Measurements from ENCODE around the gene TSPAN17.

Gene TSPAN17

GRCh38 chr5:176611435-176611834 is 35.8 kb upstream of the TSPAN17 start:
- H3K36me3 ChIP-seq (ENCODE audit: control insufficient read depth, insufficient read depth, low read length, severe bottlenecking): no peaks in the 10 kb centered on the region
- no peaks in the 10 kb centered on the region for H3K27me3 ChIP-seq (replicated peaks; ENCODE audit: control insufficient read depth, insufficient read depth, low read length)
- H3K4me3 ChIP-seq (ENCODE audit: low read length): no peak overlapping the region
- peaks cover 21% of the 10 kb centered on the region for H3K4me1 ChIP-seq (ENCODE audit: control insufficient read depth, insufficient read depth, low read length)
- H3K9ac ChIP-seq (ENCODE audit: low read length): no peak overlapping the region
- DNase-seq (ENCODE audit: low read depth): peak; percentile 91
- no peaks in the 10 kb centered on the region for H3K9me3 ChIP-seq (ENCODE audit: control insufficient read depth, low read length)

GRCh38 chr5:176612008-176612407 is 35.3 kb upstream of the TSPAN17 start:
- H3K9me3 ChIP-seq (ENCODE audit: control insufficient read depth, low read length): no peaks in the 10 kb centered on the region
- H3K36me3 ChIP-seq (ENCODE audit: control insufficient read depth, insufficient read depth, low read length, severe bottlenecking): no peaks in the 10 kb centered on the region
- no peak overlapping the region for H3K9ac ChIP-seq (ENCODE audit: low read length)
- no peak for DNase-seq (ENCODE audit: low read depth)
- H3K4me1 ChIP-seq (ENCODE audit: control insufficient read depth, insufficient read depth, low read length): peaks cover 21% of the 10 kb centered on the region
- no peaks in the 10 kb centered on the region for H3K27me3 ChIP-seq (replicated peaks; ENCODE audit: control insufficient read depth, insufficient read depth, low read length)
- H3K4me3 ChIP-seq (ENCODE audit: low read length): no peak overlapping the region

- Histone ChIP-seq H3K27me3 (replicated peaks; ENCODE audit: control insufficient read depth, insufficient read depth, low read length) (peaks cover 2% of the 10 kb centered on the region), H3K9ac (ENCODE audit: low read length) (no peak overlapping the region), H3K4me1 (ENCODE audit: control insufficient read depth, insufficient read depth, low read length) (peaks cover 21% of the 10 kb centered on the region), H3K36me3 (ENCODE audit: control insufficient read depth, insufficient read depth, low read length, severe bottlenecking) (no peaks in the 10 kb centered on the region), H3K4me3 (ENCODE audit: low read length) (no peak overlapping the region), H3K9me3 (ENCODE audit: control insufficient read depth, low read length) (no peaks in the 10 kb centered on the region)
- DNase-seq (ENCODE audit: low read depth): no peak
Observed at GRCh38 chr5:176612855-176613254, 34.4 kb upstream of the TSPAN17 start.

GRCh38 chr5:176614805-176615478 is 32.3 kb upstream of the TSPAN17 start:
- DNase-seq (ENCODE audit: low read depth): peak; percentile 70

GRCh38 chr5:176616511-176616910 is 30.8 kb upstream of the TSPAN17 start:
- peaks cover 28% of the 10 kb centered on the region for H3K27me3 ChIP-seq (replicated peaks; ENCODE audit: control insufficient read depth, insufficient read depth, low read length)
- no peaks in the 10 kb centered on the region for H3K36me3 ChIP-seq (ENCODE audit: control insufficient read depth, insufficient read depth, low read length, severe bottlenecking)
- DNase-seq (ENCODE audit: low read depth): no peak
- H3K9ac ChIP-seq (ENCODE audit: low read length): no peak overlapping the region
- no peak overlapping the region for H3K4me3 ChIP-seq (ENCODE audit: low read length)
- H3K9me3 ChIP-seq (ENCODE audit: control insufficient read depth, low read length): no peaks in the 10 kb centered on the region
- peaks cover 20% of the 10 kb centered on the region for H3K4me1 ChIP-seq (ENCODE audit: control insufficient read depth, insufficient read depth, low read length)

More at GRCh38 chr5:176614805-176615478, 32.3 kb upstream of the TSPAN17 start:
- Histone ChIP-seq H3K4me1 (ENCODE audit: control insufficient read depth, insufficient read depth, low read length) (peaks cover 21% of the 10 kb centered on the region), H3K9ac (ENCODE audit: low read length) (no peak overlapping the region), H3K9me3 (ENCODE audit: control insufficient read depth, low read length) (no peaks in the 10 kb centered on the region), H3K27me3 (replicated peaks; ENCODE audit: control insufficient read depth, insufficient read depth, low read length) (peaks cover 19% of the 10 kb centered on the region), H3K4me3 (ENCODE audit: low read length) (no peak overlapping the region), H3K36me3 (ENCODE audit: control insufficient read depth, insufficient read depth, low read length, severe bottlenecking) (no peaks in the 10 kb centered on the region)

- peaks cover 30% of the 10 kb centered on the region for H3K27me3 ChIP-seq (replicated peaks; ENCODE audit: control insufficient read depth, insufficient read depth, low read length)
- no peak for DNase-seq (ENCODE audit: low read depth)
- no peak overlapping the region for H3K9ac ChIP-seq (ENCODE audit: low read length)
- H3K4me3 ChIP-seq (ENCODE audit: low read length): no peak overlapping the region
- H3K9me3 ChIP-seq (ENCODE audit: control insufficient read depth, low read length): no peaks in the 10 kb centered on the region
- no peaks in the 10 kb centered on the region for H3K36me3 ChIP-seq (ENCODE audit: control insufficient read depth, insufficient read depth, low read length, severe bottlenecking)
- H3K4me1 ChIP-seq (ENCODE audit: control insufficient read depth, insufficient read depth, low read length): peaks cover 15% of the 10 kb centered on the region
Observed at GRCh38 chr5:176618783-176619182, 28.5 kb upstream of the TSPAN17 start.

- DNase-seq (ENCODE audit: low read depth): peak; percentile 78
- Histone ChIP-seq H3K4me1 (ENCODE audit: control insufficient read depth, insufficient read depth, low read length) (peaks cover 11% of the 10 kb centered on the region), H3K9me3 (ENCODE audit: control insufficient read depth, low read length) (no peaks in the 10 kb centered on the region), H3K9ac (ENCODE audit: low read length) (no peak overlapping the region), H3K4me3 (ENCODE audit: low read length) (no peak overlapping the region), H3K36me3 (ENCODE audit: control insufficient read depth, insufficient read depth, low read length, severe bottlenecking) (no peaks in the 10 kb centered on the region), H3K27me3 (replicated peaks; ENCODE audit: control insufficient read depth, insufficient read depth, low read length) (peaks cover 33% of the 10 kb centered on the region)
Observed at GRCh38 chr5:176619203-176619568, 28.1 kb upstream of the TSPAN17 start.

GRCh38 chr5:176619569-176620332 is 27.5 kb upstream of the TSPAN17 start:
- Histone ChIP-seq H3K9ac (ENCODE audit: low read length) (no peak overlapping the region), H3K9me3 (ENCODE audit: control insufficient read depth, low read length) (no peaks in the 10 kb centered on the region), H3K4me3 (ENCODE audit: low read length) (no peak overlapping the region), H3K27me3 (replicated peaks; ENCODE audit: control insufficient read depth, insufficient read depth, low read length) (peaks cover 34% of the 10 kb centered on the region), H3K4me1 (ENCODE audit: control insufficient read depth, insufficient read depth, low read length) (peaks cover 7% of the 10 kb centered on the region), H3K36me3 (ENCODE audit: control insufficient read depth, insufficient read depth, low read length, severe bottlenecking) (no peaks in the 10 kb centered on the region)
- no peak for DNase-seq (ENCODE audit: low read depth)

- Histone ChIP-seq H3K27me3 (replicated peaks; ENCODE audit: control insufficient read depth, insufficient read depth, low read length) (peaks cover 39% of the 10 kb centered on the region), H3K9ac (ENCODE audit: low read length) (no peak overlapping the region), H3K36me3 (ENCODE audit: control insufficient read depth, insufficient read depth, low read length, severe bottlenecking) (no peaks in the 10 kb centered on the region), H3K9me3 (ENCODE audit: control insufficient read depth, low read length) (no peaks in the 10 kb centered on the region), H3K4me3 (ENCODE audit: low read length) (peak overlapping the region; percentile 32), H3K4me1 (ENCODE audit: control insufficient read depth, insufficient read depth, low read length) (peaks cover 1% of the 10 kb centered on the region)
- peak; percentile 34 for DNase-seq (ENCODE audit: low read depth)
Observed at GRCh38 chr5:176620333-176620981, 26.8 kb upstream of the TSPAN17 start.

- Histone ChIP-seq H3K36me3 (ENCODE audit: control insufficient read depth, insufficient read depth, low read length, severe bottlenecking) (no peaks in the 10 kb centered on the region), H3K4me3 (ENCODE audit: low read length) (no peak overlapping the region), H3K4me1 (ENCODE audit: control insufficient read depth, insufficient read depth, low read length) (no peaks in the 10 kb centered on the region), H3K9me3 (ENCODE audit: control insufficient read depth, low read length) (no peaks in the 10 kb centered on the region), H3K9ac (ENCODE audit: low read length) (no peak overlapping the region), H3K27me3 (replicated peaks; ENCODE audit: control insufficient read depth, insufficient read depth, low read length) (peaks cover 39% of the 10 kb centered on the region)
- no peak for DNase-seq (ENCODE audit: low read depth)
Observed at GRCh38 chr5:176621661-176622079, 25.6 kb upstream of the TSPAN17 start.

- no peaks in the 10 kb centered on the region for H3K36me3 ChIP-seq (ENCODE audit: control insufficient read depth, insufficient read depth, low read length, severe bottlenecking)
- H3K4me3 ChIP-seq (ENCODE audit: low read length): no peak overlapping the region
- DNase-seq (ENCODE audit: low read depth): no peak
- H3K4me1 ChIP-seq (ENCODE audit: control insufficient read depth, insufficient read depth, low read length): no peaks in the 10 kb centered on the region
- H3K9ac ChIP-seq (ENCODE audit: low read length): no peak overlapping the region
- no peaks in the 10 kb centered on the region for H3K9me3 ChIP-seq (ENCODE audit: control insufficient read depth, low read length)
- H3K27me3 ChIP-seq (replicated peaks; ENCODE audit: control insufficient read depth, insufficient read depth, low read length): peaks cover 38% of the 10 kb centered on the region
Observed at GRCh38 chr5:176624142-176624541, 23.1 kb upstream of the TSPAN17 start.

Measured in adipocyte (in vitro differentiated cells).